ENCODE data around the gene ZNF3. TPM values are rescaled to one million over a fixed set of nuclear protein-coding genes. Genes with fewer than 3 reads are reported as not detected.

Gene ZNF3
- total RNA-seq, 2 donors from 2014 or later = 32.8 to 39.9 TPM

GRCh38 chr7:100063376-100063775, 18.1 kb downstream of the ZNF3 start:
- WGBS, 2 experiments (ENCODE audit: insufficient coverage in 1 of 2, insufficient read length in 1 of 2) = 91 to 96% methylated on average over 4 of the region's 4 CpGs
- H3K9me3 Mint-ChIP-seq = peaks cover 25% of the 10 kb centered on the region

GRCh38 chr7:100061518-100062193, 19.9 kb downstream of the ZNF3 start:
- H3K4me3 ChIP-seq (ENCODE audit: low read length) = no peak overlapping the region
- Mint-ChIP-seq H3K4me3 (no peak overlapping the region), H3K36me3 (ENCODE audit: low read depth) (peaks cover 88% of the 10 kb centered on the region), H3K4me1 (no peaks in the 10 kb centered on the region), H3K27ac (no peak overlapping the region), H3K27me3 (ENCODE audit: insufficient read depth) (no peaks in the 10 kb centered on the region), H3K9me3 (peaks cover 16% of the 10 kb centered on the region)
- H3K36me3 ChIP-seq (ENCODE audit: control insufficient read depth, insufficient read depth, low read length) = peaks cover 86% of the 10 kb centered on the region
- no peak for DNase-seq
- no peaks in the 10 kb centered on the region for H3K9me3 ChIP-seq (ENCODE audit: control insufficient read depth, low read length)
- no peaks in the 10 kb centered on the region for H3K27me3 ChIP-seq (ENCODE audit: control insufficient read depth, insufficient read depth, low read length, poor library complexity, severe bottlenecking)
- no peak overlapping the region for H3K9ac ChIP-seq (ENCODE audit: extremely low read depth, low read length, poor library complexity, severe bottlenecking)
- 95 to 96% methylated on average over 9 to 11 of the region's 11 CpGs for WGBS, 2 experiments (ENCODE audit: insufficient coverage in 1 of 2, insufficient read length in 1 of 2)
- H3K27ac ChIP-seq (ENCODE audit: low read depth, low read length) = no peak overlapping the region
- no peaks in the 10 kb centered on the region for H3K4me1 ChIP-seq (ENCODE audit: control insufficient read depth, insufficient read depth, low read length)
- TF ChIP-seq CTCF (conservative IDR thresholded peaks at IDR 0.05) = no peak

More at GRCh38 chr7:100063376-100063775, 18.1 kb downstream of the ZNF3 start:
- no peaks in the 10 kb centered on the region for H3K9me3 ChIP-seq (ENCODE audit: control insufficient read depth, low read length)
- H3K4me1 Mint-ChIP-seq = no peaks in the 10 kb centered on the region
- no peak overlapping the region for H3K4me3 Mint-ChIP-seq
- no peak overlapping the region for H3K4me3 ChIP-seq (ENCODE audit: low read length)
- peaks cover 79% of the 10 kb centered on the region for H3K36me3 ChIP-seq (ENCODE audit: control insufficient read depth, insufficient read depth, low read length)
- no peaks in the 10 kb centered on the region for H3K27me3 ChIP-seq (ENCODE audit: control insufficient read depth, insufficient read depth, low read length, poor library complexity, severe bottlenecking)
- TF ChIP-seq CTCF (conservative IDR thresholded peaks at IDR 0.05) = no peak
- H3K27me3 Mint-ChIP-seq (ENCODE audit: insufficient read depth) = no peaks in the 10 kb centered on the region
- no peak overlapping the region for H3K27ac Mint-ChIP-seq
- H3K4me1 ChIP-seq (ENCODE audit: control insufficient read depth, insufficient read depth, low read length) = no peaks in the 10 kb centered on the region
- DNase-seq = no peak
- H3K36me3 Mint-ChIP-seq (ENCODE audit: low read depth) = peaks cover 87% of the 10 kb centered on the region
- no peak overlapping the region for H3K27ac ChIP-seq (ENCODE audit: low read depth, low read length)
- no peak overlapping the region for H3K9ac ChIP-seq (ENCODE audit: extremely low read depth, low read length, poor library complexity, severe bottlenecking)

- Mint-ChIP-seq H3K27ac (no peak overlapping the region), H3K4me3 (no peak overlapping the region), H3K36me3 (ENCODE audit: low read depth) (peaks cover 71% of the 10 kb centered on the region), H3K27me3 (ENCODE audit: insufficient read depth) (no peaks in the 10 kb centered on the region), H3K9me3 (peaks cover 7% of the 10 kb centered on the region), H3K4me1 (no peaks in the 10 kb centered on the region)
- H3K27ac ChIP-seq (ENCODE audit: low read depth, low read length) = no peak overlapping the region
- no peak for TF ChIP-seq CTCF (conservative IDR thresholded peaks at IDR 0.05)
- no peaks in the 10 kb centered on the region for H3K27me3 ChIP-seq (ENCODE audit: control insufficient read depth, insufficient read depth, low read length, poor library complexity, severe bottlenecking)
- 90 to 93% methylated on average over 5 of the region's 5 CpGs for WGBS, 2 experiments (ENCODE audit: insufficient coverage in 1 of 2, insufficient read length in 1 of 2)
- H3K36me3 ChIP-seq (ENCODE audit: control insufficient read depth, insufficient read depth, low read length) = peaks cover 72% of the 10 kb centered on the region
- no peaks in the 10 kb centered on the region for H3K4me1 ChIP-seq (ENCODE audit: control insufficient read depth, insufficient read depth, low read length)
- no peaks in the 10 kb centered on the region for H3K9me3 ChIP-seq (ENCODE audit: control insufficient read depth, low read length)
- no peak overlapping the region for H3K9ac ChIP-seq (ENCODE audit: extremely low read depth, low read length, poor library complexity, severe bottlenecking)
- H3K4me3 ChIP-seq (ENCODE audit: low read length) = no peak overlapping the region
- no peak for DNase-seq
Observed at GRCh38 chr7:100059251-100059739, 22.2 kb downstream of the ZNF3 start.

Measured in endodermal cell (in vitro differentiated cells).